Stomach (tissue), 9 donors: ENCODE results near the gene FBXO47. TPM values are rescaled to one million over a fixed set of nuclear protein-coding genes. Genes with fewer than 3 reads are reported as not detected.
"Not testable (repeated sequence)": the region's sequence is repeated elsewhere in the genome, so short reads cannot be mapped to it uniquely, and the experiment has no call there.

Source experiments
- DNase-seq, 2 donors: peaks; one replicate each; pipeline versions ENCODE4 v3.0.0 to v3.0.0-alpha.2; 2013 to 2019
- H3K27ac ChIP-seq, 5 donors: fragments of 200-600 bp in 4 of 5; sonication (generic) in 4 of 5; one replicate each; pipeline ENCODE4 v1.5.1; 2013 to 2019; ENCODE audit warnings: mild to moderate bottlenecking in 1 of 5, moderate library complexity in 1 of 5
- H3K27me3 ChIP-seq, 3 donors: fragments of 200-600 bp; sonication (generic); one replicate each; pipeline ENCODE4 v1.5.1; 2017 to 2019; ENCODE audit warnings: mixed run types in 1 of 3
- H3K36me3 ChIP-seq, 4 donors: fragments of 200-600 bp; sonication (generic); 1 replicate in 3 of 4; 2 replicates in 1 of 4; pipeline ENCODE4 v1.5.1; 2016 to 2019
- H3K4me1 ChIP-seq, 4 donors: fragments of 200-600 bp; sonication (generic); one replicate each; pipeline ENCODE4 v1.5.1; 2016 to 2019
- H3K4me3 ChIP-seq, 4 donors: fragments of 200-600 bp; sonication (generic) in 3 of 4; one replicate each; pipeline ENCODE4 v1.5.1; 2016 to 2019; ENCODE audit warnings: mild to moderate bottlenecking in 1 of 4
- H3K9me3 ChIP-seq, 4 donors: fragments of 200-600 bp; sonication (generic); one replicate each; pipeline ENCODE4 v1.5.1; 2016 to 2019
- EP300 ChIP-seq: sonication (generic); formaldehyde crosslinking; IDR thresholded peaks from one replicate; pipeline ENCODE4 v1.6.1; 2017; ENCODE audit warnings: antibody characterized with exemption
- POLR2A ChIP-seq, 4 donors: fragments of 450-650 bp; IDR thresholded peaks; one replicate each; pipeline ENCODE4 v1.6.1; 2016; ENCODE audit warnings: antibody characterized with exemption in 4 of 4, control low read depth in 2 of 4, mild to moderate bottlenecking in 1 of 4, moderate library complexity in 1 of 4
- POLR2AphosphoS5 ChIP-seq, 3 donors: sonication (generic); formaldehyde crosslinking; IDR thresholded peaks; one replicate each; pipeline ENCODE4 v1.6.1; 2016; ENCODE audit warnings: antibody characterized with exemption in 3 of 3
- WGBS, 5 donors: extraction: QIAGEN DNeasy Blood & Tissue Kit in 3 of 5; methylation state at CpG; one replicate each; pipeline versions ENCODE4 v1.1.5 to v1.1.7; 2013 to 2018; 5-methylcytosine and 5-hydroxymethylcytosine counted together
- intact Hi-C: fragments of 100-400 bp; cut with DNase I; formaldehyde crosslinking; loops from one replicate; pipeline ENCODE4 v1.15.1; 2023; ENCODE audit warnings: low total_unique reads
- polyA plus RNA-seq, 3 donors: library from polyadenylated mRNA; stranded (reverse); fragments of 200-250 nt; gene quantifications; one replicate each; pipeline ENCODE4 v1.2.3, GENCODE V29; 2013
- total RNA-seq, 5 donors: library from RNA; depleted of rRNA; stranded (reverse); fragments of >200 nt; gene quantifications; one replicate each; pipeline versions ENCODE4 v1.1.0 to v1.2.3, GENCODE V29; 2014 to 2016
- TF ChIP-seq, protein P1 (sequence below), 7 experiments: fragments of 450-650 bp in 4 of 7; fragments of 200-600 bp in 3 of 7; sonication (generic) in 3 of 7; IDR thresholded peaks; one replicate each; pipeline ENCODE4 v1.5.1; 2016 to 2019; ENCODE audit warnings: antibody characterized with exemption in 7 of 7, control low read depth in 2 of 7, mild to moderate bottlenecking in 1 of 7
- donor health status: healthy with polysubstance abuse.
- donor health status: Bipolar disorder and iron deficiency.
- donor health status: healthy.

The FBXO47 gene
- total and polyA plus RNA-seq, 8 donors, result not detected

GRCh38 chr17:38959508-38959907, 7.7 kb downstream of the FBXO47 start:
- intact Hi-C loops, result no loop called here
- H3K4me3 ChIP-seq, result no peak overlapping the region
- no peak for TF ChIP-seq EP300
- TF ChIP-seq POLR2A (IDR thresholded peaks at IDR 0.05), result no peak
- TF ChIP-seq, protein P1, sequence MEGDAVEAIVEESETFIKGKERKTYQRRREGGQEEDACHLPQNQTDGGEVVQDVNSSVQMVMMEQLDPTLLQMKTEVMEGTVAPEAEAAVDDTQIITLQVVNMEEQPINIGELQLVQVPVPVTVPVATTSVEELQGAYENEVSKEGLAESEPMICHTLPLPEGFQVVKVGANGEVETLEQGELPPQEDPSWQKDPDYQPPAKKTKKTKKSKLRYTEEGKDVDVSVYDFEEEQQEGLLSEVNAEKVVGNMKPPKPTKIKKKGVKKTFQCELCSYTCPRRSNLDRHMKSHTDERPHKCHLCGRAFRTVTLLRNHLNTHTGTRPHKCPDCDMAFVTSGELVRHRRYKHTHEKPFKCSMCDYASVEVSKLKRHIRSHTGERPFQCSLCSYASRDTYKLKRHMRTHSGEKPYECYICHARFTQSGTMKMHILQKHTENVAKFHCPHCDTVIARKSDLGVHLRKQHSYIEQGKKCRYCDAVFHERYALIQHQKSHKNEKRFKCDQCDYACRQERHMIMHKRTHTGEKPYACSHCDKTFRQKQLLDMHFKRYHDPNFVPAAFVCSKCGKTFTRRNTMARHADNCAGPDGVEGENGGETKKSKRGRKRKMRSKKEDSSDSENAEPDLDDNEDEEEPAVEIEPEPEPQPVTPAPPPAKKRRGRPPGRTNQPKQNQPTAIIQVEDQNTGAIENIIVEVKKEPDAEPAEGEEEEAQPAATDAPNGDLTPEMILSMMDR (IDR thresholded peaks at IDR 0.05), result no peak
- H3K27me3 ChIP-seq, result no peaks in the 10 kb centered on the region
- DNase-seq, result no peak
- no peaks in the 10 kb centered on the region for H3K9me3 ChIP-seq
- no peak overlapping the region for H3K27ac ChIP-seq
- WGBS, 5 donors, result 72 to 92% (median 83%) methylated on average over 3 of the region's 3 CpGs
- no peaks in the 10 kb centered on the region for H3K4me1 ChIP-seq
- H3K36me3 ChIP-seq, result no peaks in the 10 kb centered on the region

- intact Hi-C loops, result no loop called here
- TF ChIP-seq EP300 (no peak), POLR2AphosphoS5 (IDR thresholded peaks at IDR 0.05) (no peak), POLR2A (IDR thresholded peaks at IDR 0.05) (no peak)
- TF ChIP-seq, protein P1 (IDR thresholded peaks at IDR 0.05), result no peak
Measured at GRCh38 chr17:38958756-38959155, 8.4 kb downstream of the FBXO47 start.

GRCh38 chr17:38958326-38958725, 8.9 kb downstream of the FBXO47 start:
- Histone ChIP-seq H3K27ac (no peak overlapping the region), H3K4me3 (no peak overlapping the region), H3K9me3 (no peaks in the 10 kb centered on the region), H3K4me1 (no peaks in the 10 kb centered on the region), H3K36me3 (no peaks in the 10 kb centered on the region), H3K27me3 (no peaks in the 10 kb centered on the region)
- 0 to 4% (median 3%) methylated on average over 1 of the region's 1 CpG for WGBS, 5 donors
- DNase-seq, result no peak
- no peak for TF ChIP-seq POLR2AphosphoS5 (IDR thresholded peaks at IDR 0.05)
- TF ChIP-seq, protein P1 (IDR thresholded peaks at IDR 0.05), result no peak
- TF ChIP-seq EP300, result no peak
- no peak for TF ChIP-seq POLR2A (IDR thresholded peaks at IDR 0.05)
- intact Hi-C loops, result no loop called here

More at GRCh38 chr17:38958756-38959155, 8.4 kb downstream of the FBXO47 start:
- Histone ChIP-seq H3K36me3 (no peaks in the 10 kb centered on the region), H3K27me3 (no peaks in the 10 kb centered on the region), H3K27ac (no peak overlapping the region), H3K4me3 (no peak overlapping the region), H3K9me3 (no peaks in the 10 kb centered on the region), H3K4me1 (no peaks in the 10 kb centered on the region)
- no peak for DNase-seq

- H3K27me3 ChIP-seq, H3K4me1 ChIP-seq, H3K4me3 ChIP-seq, H3K27ac ChIP-seq, DNase-seq, H3K36me3 ChIP-seq, H3K9me3 ChIP-seq, intact Hi-C loops: not testable (repeated sequence)
- 82 to 93% (median 88%) methylated on average over 7 of the region's 7 CpGs for WGBS, 5 donors
Measured at GRCh38 chr17:38953800-38954199, 13.4 kb downstream of the FBXO47 start.

GRCh38 chr17:38947189-38947588, 20.0 kb downstream of the FBXO47 start:
- no peaks in the 10 kb centered on the region for H3K9me3 ChIP-seq
- 89 to 97% (median 91%) methylated on average over 2 of the region's 2 CpGs for WGBS, 5 donors
- TF ChIP-seq POLR2A (IDR thresholded peaks at IDR 0.05), result no peak
- TF ChIP-seq, protein P1 (IDR thresholded peaks at IDR 0.05), result no peak
- TF ChIP-seq EP300, result no peak
- no peak for TF ChIP-seq POLR2AphosphoS5 (IDR thresholded peaks at IDR 0.05)
- peaks cover 0 to 13% (median 6%) of the 10 kb centered on the region in 4 donors for H3K4me1 ChIP-seq
- DNase-seq, result no peak
- H3K27ac ChIP-seq, result no peak overlapping the region
- intact Hi-C loops, result no loop called here
- no peak overlapping the region for H3K4me3 ChIP-seq
- no peaks in the 10 kb centered on the region for H3K27me3 ChIP-seq
- H3K36me3 ChIP-seq, result no peaks in the 10 kb centered on the region
